Stimulated activated CD4-positive, alpha-beta T cell treated with anti-CD3 and anti-CD28 coated beads, Interleukin-1b, Interleukin-23, amount 100 ng/mL, for 4 hours (primary cell): ENCODE results near the gene NXPE4.
"Not testable (repeated sequence)": the region's sequence is repeated elsewhere in the genome, so short reads cannot be mapped to it uniquely, and the experiment has no call there.

Experiments
- DNase-seq, 2 donors: peaks; one replicate each; pipeline ENCODE4 v3.0.0-alpha.2; 2020; ENCODE audit warnings: low read depth in 2 of 2

NXPE4 gene

DNA sequence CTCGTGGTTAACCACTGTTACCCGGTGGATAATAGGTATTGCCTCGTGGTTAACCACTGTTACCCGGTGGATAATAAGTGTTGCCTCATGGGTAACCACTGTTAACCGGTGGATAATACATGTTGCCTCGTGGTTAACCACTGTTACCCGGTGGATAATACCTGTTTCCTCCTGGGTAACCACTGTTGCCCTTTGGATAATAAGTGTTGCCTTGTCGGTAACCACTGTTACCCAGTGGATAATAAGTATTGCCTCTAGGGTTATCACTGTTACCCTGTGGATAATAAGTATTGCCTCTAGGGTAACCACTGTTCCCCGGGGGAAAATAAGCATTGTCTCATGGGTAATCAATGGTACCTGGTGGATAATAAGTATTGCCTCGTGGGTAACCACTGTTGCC lies 15.0 kb upstream of the NXPE4 start:
- DNase-seq, result no peak

DNA sequence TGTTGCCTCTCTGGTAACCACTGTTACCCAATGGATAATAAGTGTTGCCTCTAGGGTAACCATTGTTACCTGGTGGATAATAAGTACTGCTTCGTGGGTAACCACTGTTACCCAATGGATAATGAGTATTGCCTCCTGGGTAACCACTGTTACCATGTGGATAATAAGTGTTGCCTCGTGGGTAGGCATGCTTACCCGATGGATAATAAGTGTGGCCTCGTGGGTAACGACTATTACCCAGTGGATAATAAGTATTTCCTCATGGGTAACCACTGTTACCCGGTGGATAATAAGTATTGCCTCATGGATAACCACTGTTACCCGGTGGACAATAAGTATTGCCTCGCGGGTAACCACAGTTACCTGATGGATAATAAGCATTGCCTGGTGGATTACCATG lies 13.8 kb upstream of the NXPE4 start:
- no peak for DNase-seq

DNA sequence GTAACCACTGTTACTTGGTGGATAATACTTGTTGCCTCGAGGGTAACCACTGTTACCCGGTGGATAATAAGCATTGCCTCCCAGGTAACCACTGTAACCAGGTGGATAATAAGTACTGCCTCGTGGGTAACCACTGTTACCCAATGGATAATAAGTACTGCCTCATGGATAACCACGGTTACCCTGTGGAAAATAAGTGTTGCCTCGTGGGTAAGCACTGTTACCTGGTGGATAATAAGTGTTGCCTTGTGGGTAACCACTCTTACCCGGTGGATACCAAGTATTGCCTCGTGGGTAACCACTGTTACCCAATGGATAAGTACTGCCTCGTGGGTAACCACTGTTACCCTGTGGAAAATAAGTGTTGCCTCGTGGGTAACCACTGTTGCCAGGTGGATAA lies 13.0 kb upstream of the NXPE4 start:
- not testable (repeated sequence) for DNase-seq

DNA sequence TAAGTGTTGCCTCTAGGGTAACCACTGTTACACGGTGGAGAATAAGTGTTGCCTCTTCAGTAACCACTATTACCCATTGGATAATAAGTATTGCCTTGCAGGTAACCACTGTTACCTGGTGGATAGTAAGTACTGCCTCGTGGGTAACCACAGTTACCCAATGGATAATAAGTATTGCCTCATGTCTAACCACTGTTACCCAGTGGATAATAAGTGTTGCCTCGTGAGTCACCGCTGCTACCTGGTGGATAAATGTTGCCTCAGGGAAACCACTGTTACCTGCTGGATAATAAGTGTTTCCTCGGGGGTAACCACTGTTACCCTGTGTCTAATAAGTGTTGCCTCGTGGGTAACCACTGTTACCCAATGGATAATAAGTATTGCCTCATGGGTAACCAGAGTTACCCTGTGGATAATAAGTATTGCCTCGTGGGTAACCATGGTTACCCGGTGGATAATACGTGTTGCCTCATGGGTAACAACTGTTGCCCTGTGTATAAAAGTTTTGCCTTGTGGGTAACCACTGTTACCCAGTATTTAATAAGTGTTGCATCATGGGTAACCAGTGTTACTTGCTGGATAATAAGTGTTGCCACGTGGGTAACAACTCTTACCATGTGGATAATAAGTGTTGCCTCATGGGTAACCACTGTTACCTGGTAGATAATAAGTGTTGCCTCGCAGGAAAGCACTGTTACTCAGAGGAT lies 12.3 kb upstream of the NXPE4 start:
- no peak for DNase-seq

DNA sequence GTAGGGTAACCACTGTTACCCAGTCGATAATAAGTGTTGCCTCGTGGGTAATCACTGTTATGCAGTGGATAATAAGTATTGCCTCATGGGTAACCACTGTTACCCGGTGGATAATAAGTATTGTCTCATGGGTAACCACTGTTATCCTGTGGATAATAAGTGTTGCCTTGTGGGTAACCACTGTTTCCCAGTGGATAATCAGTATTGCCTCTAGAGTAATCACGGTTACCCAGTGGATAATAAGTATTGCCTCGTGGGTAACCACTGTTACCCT lies 11.2 kb upstream of the NXPE4 start:
- not testable (repeated sequence) for DNase-seq

DNA sequence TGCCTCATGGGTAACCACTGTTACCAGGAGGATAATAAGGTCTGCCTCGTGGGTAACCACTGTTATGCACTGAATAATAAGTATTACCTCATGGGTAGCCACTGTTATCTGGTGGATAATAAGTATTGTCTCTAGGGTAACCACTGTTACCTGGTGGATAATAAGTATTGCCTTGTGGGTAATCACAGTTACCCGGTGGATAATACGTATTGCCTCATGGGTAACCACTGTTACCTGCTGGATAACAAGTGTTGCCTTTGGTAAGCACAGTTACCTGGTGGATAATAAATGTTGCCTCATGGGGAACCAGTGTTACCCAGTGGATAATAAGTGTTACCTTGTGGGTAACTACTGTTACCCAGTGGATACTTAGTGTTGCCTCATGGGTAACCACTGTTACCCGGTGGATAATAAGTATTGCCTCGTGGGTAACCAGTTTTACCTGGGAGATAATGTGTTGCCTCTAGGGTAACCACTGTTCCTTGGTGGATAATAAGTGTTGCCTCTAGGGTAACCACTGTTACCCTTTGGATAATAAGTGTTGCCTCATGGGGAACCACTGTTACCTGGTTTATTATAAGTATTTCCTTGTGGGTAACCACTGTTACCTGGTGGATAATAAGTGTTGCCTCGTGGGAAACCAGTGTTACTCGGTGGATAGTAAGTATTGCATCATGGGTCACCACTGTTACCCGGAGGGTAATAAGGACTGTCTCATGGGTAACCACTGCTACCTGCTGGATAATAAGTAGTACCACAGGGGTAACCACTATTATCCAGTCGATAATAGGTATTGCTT lies 10.6 kb upstream of the NXPE4 start:
- DNase-seq, result no peak

DNA sequence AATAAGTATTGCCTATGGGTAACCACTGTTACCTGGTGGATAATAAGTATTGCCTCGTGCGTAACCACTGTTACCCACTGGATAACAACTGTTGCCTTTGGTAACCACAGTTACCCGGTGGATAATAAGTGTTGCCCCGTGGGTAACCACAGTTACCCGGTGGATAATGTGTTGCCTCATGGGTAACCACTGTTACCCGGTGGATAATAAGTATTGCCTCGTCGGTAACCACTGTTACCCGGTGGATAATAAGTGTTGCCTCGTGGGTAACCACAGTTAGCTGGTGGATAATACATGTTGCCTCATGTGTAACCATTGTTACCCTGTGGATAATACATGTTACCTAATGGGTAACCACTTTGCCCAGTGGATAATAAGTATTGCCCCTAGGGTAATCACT lies 9.8 kb upstream of the NXPE4 start:
- no peak for DNase-seq

DNA sequence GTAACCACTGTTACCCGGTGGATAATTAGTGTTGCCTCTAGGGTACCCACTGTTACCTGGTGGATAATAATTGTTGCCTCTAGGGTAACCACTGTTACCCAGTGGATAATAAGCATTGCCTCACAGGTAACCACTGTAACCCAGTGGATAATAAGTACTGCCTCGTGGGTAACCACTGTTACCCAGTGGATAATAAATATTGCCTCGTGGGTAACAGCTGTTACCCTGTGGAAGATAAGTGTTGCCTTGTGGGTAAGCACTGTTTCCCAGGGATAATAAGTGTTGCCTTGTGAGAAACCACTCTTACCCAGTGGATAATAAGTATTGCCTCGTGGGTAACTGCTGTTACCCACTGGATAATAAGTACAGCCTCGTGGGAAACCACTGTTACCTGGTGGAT lies 9.3 kb upstream of the NXPE4 start:
- no peak for DNase-seq

DNA sequence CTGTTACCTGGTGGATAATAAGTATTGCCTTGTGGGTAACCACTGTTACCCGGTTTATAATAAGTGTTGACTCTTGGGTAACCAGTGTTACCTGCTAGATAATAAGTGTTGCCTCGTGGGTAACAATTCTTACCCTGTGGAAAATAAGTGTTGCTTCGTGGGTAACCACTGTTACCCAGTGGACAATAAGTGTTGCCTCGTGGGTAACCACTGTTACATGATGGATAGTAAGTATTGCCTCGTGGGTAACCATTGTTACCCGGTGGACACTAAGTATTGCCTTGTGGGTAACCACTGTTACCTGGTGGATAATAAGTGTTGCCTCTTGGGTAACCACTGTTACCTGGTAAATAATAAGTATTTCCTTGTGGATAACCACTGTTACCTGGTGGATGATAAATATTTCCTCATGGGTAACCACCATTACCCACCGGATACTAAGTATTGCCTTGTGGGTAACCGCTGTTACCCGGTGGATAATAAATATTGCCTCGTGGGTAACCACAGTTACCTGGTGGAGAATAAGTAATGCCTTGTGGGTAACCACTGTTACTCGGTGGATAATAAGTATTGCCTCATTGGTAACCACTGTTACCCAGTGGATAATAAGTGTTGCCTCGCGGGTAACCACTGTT lies 8.7 kb upstream of the NXPE4 start:
- no peak for DNase-seq

DNA sequence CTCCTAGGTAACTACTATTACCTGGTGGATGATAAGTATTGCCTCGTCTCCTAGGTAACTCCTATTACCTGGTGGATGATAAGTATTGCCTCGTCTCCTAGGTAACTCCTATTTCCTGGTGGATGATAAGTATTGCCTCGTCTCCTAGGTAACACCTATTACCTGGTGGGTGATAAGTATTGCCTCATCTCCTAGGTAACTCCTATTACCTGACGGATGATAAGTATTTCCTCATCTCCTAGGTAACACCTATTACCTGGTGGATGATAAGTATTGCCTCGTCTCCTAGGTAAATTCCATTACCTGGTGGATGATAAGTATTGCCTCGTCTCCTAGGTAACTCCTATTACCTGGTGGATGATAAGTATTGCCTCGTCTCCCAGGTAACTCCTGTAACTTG lies 7.6 kb upstream of the NXPE4 start:
- DNase-seq, result not testable (repeated sequence)

DNA sequence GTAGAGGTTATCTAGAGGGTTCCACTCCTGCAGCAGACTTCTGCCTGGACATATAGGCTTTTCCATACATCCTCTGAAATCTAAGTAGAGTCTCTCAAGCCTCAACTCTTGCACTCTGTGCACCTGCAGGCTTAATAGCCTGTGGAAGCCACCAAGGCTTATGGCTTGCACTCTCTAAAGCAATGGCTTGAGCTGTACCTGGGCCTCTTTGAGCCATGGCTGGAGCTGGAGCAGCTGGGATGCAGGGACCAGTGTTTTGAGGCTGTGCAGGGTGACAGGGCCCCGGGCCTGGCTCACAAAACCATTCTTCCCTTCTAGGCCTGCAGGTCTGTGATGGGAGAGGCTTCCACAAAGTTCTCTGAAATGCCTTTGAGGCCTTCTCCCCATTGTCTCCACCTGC lies 2.9 kb upstream of the NXPE4 start:
- DNase-seq, result no peak

DNA sequence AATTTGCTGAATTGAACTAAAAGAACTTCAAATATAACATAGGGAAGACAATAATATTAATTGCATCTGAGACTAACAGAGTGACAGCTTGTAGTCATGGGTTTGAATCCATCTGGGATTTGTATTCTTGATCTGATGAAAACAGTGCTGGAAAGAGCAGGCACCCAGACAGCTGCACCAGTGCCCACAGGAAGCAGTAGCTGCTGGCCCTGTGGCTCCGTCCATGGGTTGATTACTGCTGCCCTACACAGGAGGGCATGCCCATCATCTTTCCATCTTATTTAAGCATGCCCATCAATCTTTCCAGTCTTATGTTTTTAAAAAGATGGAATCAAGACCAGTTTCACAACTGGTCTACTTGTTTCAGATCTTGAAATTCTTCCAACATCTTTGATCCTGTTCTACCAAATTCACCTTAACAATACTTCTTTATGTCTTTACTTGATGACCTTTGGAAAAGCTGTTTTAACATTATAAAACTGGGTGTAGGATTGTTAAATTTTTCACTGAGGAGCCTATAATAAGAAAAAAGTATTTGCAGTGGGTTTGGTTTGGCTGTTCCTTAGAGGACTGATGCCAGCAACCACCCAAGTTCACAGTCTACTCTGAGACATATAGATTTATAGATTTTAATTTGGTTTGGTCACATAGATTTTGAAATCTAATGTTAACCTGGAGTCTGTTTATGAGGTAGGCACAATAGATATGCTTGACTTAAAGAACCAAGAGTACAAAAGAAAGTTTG lies 761 bp upstream of the NXPE4 start:
- no peak for DNase-seq

DNA sequence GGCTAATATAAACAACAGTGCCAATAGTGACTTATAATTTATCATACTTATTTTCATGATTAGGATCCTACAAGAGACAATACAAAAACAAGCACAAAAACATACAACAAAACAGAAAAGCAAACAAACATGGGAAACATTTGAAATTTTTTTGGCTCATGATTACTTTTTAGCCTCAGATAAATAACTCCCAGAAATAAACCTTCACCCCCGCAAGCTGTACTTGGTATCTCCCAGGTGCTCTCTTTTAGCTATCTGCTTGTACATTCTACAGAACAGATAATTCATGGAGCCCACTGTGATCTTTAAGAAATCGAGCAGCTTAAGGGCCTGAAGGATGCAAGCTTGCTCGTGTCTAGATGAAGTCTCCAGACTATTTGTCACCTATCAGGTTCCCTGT lies 883 bp downstream of the NXPE4 start:
- no peak for DNase-seq

DNA sequence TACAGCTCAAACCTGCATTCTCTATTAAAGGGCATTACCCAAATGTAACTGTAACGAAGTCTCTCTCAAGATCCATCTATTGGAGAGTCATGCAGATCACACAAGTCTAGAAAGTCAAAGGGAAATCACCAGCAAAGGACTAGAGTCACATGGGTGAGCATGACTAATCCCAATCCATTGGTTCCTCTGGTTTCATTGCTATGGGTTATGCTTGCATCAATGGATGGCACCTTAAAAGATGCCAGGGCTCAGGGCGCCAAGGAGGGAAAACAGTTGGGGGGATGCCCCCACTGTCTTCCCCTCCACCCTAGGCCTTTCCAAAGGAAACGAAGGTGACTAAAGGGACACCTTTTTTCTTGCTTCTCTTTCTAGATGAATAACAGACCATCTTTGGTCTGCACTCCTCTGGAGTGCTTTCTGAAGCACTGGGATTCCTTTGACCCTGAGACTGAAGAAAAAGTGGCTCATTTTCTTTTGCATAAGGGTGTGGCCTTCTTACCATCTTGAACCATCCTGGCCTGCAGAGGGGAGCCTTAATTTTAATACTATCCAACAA lies 8.1 kb downstream of the NXPE4 start:
- no peak for DNase-seq

DNA sequence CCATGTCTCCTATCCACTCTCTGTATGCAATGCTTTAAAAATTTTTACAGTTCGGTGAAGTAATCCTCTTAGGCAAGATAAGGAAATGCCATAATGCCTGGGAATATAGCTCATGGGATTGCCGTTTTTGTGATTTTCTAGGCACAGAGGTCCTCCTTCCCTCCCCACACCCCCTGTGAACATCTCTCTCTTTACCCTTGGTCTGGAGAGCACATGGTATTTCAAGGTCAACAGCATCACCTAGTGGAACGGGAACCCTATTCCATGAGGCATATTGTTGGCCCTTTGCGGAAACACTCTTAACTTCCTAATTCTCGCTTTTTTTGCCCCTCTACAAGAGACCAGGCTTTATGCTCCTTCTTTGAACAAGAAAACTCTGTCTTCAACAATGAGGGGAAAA lies 8.8 kb downstream of the NXPE4 start:
- no peak for DNase-seq

DNA sequence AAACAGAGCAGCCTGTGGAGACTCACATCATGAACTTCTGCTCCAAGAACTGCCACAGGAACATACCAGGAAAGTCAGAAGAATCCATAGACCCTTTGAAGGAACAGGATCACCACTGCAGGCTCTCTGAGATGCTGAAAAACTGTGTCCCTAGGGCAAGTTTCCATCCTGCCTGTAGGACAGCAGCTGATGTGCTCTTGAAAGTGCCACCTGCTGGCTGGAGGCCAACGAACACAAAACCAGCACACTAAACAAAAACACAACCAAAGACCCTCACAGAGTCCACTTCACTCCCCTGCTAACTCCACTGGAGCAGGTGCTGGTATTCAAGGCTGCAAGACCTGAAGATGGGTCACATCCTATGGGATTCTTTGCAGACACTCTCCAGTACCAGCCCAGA lies 23.9 kb downstream of the NXPE4 start:
- DNase-seq, result no peak

DNA sequence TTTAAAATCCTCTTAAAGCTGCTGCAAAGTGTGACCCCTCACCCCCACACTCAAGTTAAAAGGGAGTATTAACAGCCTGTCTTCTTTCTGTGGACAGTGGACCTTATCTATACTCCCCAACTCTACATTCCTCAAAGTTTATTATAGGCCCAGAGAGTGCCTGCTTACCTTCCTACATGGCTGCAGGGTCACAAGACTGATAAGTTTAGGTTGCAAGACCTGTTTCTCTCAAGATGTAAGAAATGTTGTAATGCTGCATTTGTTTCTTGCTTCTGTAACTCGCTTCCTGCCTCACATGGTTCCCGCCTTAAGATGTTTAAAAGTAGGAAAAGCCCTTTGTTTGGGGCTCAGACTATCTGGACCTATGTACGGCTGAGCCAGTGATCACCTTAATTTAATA lies 25.8 kb downstream of the NXPE4 start:
- no peak for DNase-seq

DNA sequence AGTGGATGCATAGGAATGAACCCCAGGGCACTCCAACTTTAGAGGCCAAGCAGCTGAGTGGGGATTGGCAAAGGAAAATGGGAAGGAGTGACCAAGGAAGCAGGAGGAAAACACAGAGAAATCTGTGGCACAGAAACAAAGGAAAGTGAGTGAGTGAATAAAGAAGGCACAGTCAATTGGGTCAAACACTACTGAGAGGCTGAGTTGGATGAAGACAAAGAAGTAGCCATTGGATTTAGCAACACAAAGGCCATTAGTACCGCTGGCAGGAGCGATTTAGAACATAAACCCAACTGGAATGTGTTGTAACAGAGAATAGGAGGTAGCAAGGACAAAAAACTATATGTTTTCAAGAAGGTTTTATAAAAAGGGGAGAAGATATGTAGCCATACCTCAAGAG lies 29.3 kb downstream of the NXPE4 start:
- DNase-seq, result no peak

DNA sequence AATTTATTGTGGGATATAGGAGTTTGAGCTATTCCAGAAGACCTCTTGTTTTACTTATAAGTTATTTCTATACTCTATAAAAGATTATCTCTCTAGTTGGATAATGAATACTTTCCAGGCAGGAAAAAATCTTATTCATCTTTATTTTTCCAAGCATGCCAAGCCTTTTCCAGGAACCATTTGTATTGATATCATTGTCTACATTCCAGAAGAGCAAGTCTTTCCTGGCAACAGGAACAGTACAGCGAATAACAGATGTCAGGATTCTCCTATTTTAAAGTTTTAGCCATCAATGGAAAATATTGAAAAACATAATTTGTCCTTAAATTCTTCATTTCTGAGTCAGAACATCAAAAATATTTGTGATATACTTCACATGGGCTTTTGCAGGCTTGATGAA lies 30.8 kb downstream of the NXPE4 start:
- DNase-seq, result no peak

DNA sequence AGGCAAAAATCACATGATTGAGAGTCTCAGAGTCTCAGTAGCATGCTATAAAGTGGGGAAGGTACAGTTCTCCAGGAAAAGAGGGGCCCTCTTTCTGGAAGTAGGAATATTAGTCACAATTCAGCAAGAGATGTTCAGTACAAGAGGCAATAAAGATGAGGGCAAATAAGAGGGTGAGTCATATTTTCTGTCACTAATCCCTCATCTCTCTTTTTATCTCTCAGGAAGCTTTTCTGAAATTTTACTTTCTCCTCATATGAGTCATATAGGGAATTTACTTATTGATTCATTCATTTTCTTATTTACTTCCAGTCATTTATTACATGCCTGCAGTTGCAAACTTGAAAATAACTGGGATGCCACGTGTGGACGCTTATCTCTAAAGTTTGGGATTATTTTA lies 32.5 kb downstream of the NXPE4 start:
- no peak for DNase-seq

DNA sequence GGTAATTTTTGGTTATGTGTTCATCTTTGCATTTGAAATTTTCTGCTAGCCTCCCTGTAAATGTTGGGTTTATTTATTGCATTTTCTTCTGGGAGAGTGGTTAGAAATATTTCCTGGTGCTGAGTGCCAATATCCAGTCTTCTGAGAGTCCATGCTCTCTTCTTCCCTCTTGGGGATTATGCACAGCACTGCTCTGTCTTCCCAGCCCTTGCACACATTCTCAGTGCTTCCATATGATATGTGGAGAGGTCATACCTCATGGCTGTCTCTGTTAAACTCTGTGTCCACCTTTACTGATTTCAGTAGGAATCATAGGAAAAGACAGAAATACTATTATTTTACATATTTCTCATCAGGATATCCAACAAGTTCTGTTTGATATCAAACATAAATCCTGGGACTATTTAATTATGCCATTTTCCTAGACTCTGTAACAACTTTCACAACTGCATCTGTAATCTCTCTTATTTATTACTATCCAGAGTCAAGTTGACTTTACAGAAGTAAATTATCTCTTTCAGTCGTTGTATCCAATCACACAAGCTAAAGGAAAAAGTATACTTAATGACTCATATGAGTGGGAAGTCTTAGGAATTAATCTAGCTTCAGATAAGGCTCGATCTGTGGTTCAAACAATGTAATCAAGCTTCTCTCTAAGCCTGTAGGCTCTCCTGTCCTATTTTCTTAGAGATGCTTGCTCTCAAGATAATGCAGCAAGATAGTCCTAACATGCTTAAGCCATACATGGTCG lies 33.2 kb downstream of the NXPE4 start:
- no peak for DNase-seq
